Measurements from ENCODE around the gene DNPEP. TPM values are rescaled to one million over a fixed set of nuclear protein-coding genes. Genes with fewer than 3 reads are reported as not detected.
A peak's percentile ranks its signal among the peaks of the same experiment; 100 is the strongest.

The DNPEP gene
- total RNA-seq, 4 donors from 2014 or later: 35.9 to 49.5 (median 41.6) TPM

DNA sequence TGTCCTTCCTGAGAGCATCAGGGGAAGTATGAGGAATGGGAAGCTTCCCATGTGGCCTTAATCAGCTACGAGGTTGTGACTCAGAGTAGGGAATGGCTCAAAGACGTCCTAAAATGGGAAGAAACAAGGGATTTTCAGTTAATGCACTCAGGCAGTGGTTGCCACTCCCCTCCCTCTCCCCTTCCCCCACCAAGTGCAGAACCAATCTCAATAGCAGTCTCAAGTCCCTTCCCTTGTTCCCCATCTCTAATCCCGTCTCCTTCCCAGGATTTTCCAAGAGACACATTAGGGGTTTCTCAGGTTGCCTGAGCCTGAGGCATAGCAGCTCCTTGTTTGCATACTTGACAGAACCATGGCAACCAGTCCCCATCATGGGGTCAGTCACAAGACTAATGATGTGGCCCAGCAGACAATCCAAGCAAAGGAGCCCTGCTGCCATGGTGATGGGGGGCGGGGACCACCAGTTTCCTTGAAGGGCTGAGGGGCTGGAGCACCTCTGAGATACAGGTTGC, 36.9 kb downstream of the DNPEP start:
- no peaks in the 10 kb centered on the region for H3K9me3 ChIP-seq
- intact Hi-C loops (cut with DNase I): no loop called here
- no peaks in the 10 kb centered on the region for H3K27me3 ChIP-seq
- no peaks in the 10 kb centered on the region for H3K4me1 ChIP-seq
- no peak for DNase-seq
- H3K4me3 ChIP-seq (replicated peaks in 1 of 3): no peak overlapping the region
- 33% methylated on average over 4 of the region's 4 CpGs for WGBS, 2 donors
- no peak overlapping the region for H3K27ac ChIP-seq
- no peaks in the 10 kb centered on the region for H3K36me3 ChIP-seq
- TF ChIP-seq, protein P1, sequence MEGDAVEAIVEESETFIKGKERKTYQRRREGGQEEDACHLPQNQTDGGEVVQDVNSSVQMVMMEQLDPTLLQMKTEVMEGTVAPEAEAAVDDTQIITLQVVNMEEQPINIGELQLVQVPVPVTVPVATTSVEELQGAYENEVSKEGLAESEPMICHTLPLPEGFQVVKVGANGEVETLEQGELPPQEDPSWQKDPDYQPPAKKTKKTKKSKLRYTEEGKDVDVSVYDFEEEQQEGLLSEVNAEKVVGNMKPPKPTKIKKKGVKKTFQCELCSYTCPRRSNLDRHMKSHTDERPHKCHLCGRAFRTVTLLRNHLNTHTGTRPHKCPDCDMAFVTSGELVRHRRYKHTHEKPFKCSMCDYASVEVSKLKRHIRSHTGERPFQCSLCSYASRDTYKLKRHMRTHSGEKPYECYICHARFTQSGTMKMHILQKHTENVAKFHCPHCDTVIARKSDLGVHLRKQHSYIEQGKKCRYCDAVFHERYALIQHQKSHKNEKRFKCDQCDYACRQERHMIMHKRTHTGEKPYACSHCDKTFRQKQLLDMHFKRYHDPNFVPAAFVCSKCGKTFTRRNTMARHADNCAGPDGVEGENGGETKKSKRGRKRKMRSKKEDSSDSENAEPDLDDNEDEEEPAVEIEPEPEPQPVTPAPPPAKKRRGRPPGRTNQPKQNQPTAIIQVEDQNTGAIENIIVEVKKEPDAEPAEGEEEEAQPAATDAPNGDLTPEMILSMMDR (IDR thresholded peaks at IDR 0.05): no peak
- no peak for TF ChIP-seq POLR2A (IDR thresholded peaks at IDR 0.05)

DNA sequence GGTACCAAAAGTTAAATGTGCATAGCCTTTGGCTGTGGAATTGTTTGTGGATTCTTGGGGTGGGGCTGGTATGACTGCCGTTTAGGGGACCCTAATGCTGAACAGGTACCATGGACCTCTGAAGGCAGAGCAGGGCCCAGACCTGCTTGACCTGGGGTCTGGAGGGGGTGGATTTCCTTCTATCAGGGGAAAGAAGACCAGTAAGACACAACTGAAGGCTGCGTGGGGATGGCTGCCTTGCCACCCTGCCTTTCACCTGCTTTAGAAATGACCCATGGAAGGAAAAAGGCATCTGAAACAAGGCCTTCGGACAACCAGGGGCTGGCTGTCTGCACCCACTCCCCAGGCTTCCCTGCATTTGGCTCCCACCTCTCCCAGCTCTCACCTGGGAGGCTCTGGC, 37.5 kb downstream of the DNPEP start:
- Histone ChIP-seq H3K36me3 (no peaks in the 10 kb centered on the region), H3K4me1 (no peaks in the 10 kb centered on the region), H3K9me3 (no peaks in the 10 kb centered on the region), H3K27ac (no peak overlapping the region), H3K4me3 (replicated peaks in 1 of 3) (no peak overlapping the region), H3K27me3 (no peaks in the 10 kb centered on the region)
- TF ChIP-seq POLR2A (IDR thresholded peaks at IDR 0.05): no peak
- DNase-seq: no peak
- intact Hi-C loops (cut with DNase I): no loop called here
- WGBS, 2 donors: 69 to 73% methylated on average over 3 of the region's 3 CpGs

DNA sequence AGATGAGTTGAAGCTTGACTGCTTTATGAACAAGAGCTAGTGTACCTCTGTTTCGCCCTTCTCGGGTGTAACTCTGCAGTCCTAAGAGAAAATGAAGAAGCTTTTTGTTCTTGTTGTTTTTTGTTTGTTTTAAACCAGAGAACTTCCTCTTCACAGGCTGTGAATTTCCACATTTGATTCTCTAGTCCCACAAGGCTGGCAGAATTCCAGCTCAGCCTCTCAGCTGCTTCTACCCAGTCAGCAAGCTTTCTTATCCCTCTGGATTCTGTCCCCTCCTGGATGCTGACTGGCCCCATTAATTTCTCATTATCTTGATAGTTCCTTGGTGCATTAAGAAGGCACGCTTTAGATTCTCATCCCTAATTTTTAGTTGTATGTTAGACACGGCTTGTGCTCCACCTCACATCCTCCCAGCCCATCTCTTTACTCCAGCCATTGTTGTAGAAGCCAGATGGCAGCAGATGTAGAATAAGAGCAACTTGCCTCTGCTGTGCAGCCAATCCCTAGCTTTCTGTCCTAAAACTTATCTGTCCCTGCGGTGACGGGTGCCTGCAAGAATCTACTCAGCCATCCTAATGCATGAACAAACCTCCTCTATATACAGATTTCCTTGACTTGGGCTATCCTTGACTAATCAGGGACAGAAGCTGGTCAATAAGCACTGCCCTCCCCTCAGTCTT, 42.8 kb downstream of the DNPEP start:
- Histone ChIP-seq H3K27ac (no peak overlapping the region), H3K4me3 (replicated peaks in 1 of 3) (no peak overlapping the region), H3K36me3 (no peaks in the 10 kb centered on the region), H3K9me3 (no peaks in the 10 kb centered on the region), H3K27me3 (no peaks in the 10 kb centered on the region), H3K4me1 (no peaks in the 10 kb centered on the region)
- peak; percentile 45 to 54 for DNase-seq
- 42 to 51% methylated on average over 6 of the region's 6 CpGs for WGBS, 2 donors
- intact Hi-C loops (cut with DNase I): no loop called here
- TF ChIP-seq, protein P1 (IDR thresholded peaks at IDR 0.05): no peak
- no peak for TF ChIP-seq POLR2A (IDR thresholded peaks at IDR 0.05)

DNA sequence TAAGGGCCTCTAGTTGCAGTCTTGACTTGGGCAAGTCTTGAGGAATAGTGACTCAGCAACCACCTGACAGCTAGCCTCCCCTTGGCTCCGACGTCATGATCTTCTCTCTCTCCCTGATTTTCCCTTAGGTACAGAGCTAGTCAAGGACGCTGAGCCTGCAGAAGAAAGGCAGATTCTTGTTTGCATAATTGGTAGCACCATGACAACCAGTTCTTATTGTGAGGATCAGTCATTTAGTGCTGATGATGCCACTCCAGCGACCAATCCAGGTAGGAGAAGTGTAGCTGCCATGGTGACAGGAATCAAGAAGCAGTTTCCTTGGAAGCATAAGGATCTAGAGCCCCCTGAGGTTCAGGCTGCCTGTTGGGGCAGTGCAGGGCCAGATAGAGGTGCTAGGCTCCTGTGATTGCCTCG, 52.3 kb downstream of the DNPEP start:
- Histone ChIP-seq H3K4me3 (replicated peaks in 1 of 3) (no peak overlapping the region), H3K27me3 (peaks cover 10% of the 10 kb centered on the region), H3K36me3 (no peaks in the 10 kb centered on the region), H3K4me1 (no peaks in the 10 kb centered on the region), H3K27ac (no peak overlapping the region), H3K9me3 (no peaks in the 10 kb centered on the region)
- no peak for DNase-seq
- intact Hi-C loops (cut with DNase I): no loop called here
- TF ChIP-seq, protein P1 (IDR thresholded peaks at IDR 0.05): no peak
- TF ChIP-seq POLR2A (IDR thresholded peaks at IDR 0.05): no peak
- WGBS, 2 donors: 37 to 42% methylated on average over 5 of the region's 5 CpGs

DNA sequence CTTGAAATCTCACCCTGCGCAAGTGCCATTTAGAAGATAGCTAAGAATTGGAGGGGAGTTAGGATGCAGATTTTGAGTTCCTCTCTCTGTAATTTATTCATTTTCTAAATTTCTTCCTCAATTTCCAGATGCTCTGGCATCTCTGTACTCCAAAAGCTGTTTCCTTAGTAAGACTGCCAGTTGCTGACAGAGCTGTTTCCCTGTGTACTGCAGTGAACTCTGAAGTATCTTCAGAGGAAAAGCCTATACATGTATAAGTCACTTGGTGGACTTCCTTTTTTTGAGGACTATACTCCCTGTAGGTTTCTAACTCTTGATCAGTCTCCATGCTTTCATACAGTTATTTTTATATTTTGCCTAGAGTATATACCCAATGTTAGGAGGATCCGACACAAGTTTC, 53.6 kb downstream of the DNPEP start:
- intact Hi-C loops (cut with DNase I): no loop called here
- DNase-seq: no peak
- no peaks in the 10 kb centered on the region for H3K4me1 ChIP-seq

More for the DNA sequence above, 53.6 kb downstream of the DNPEP start:
- H3K36me3 ChIP-seq: no peaks in the 10 kb centered on the region
- H3K27ac ChIP-seq: no peak overlapping the region
- peaks cover 10% of the 10 kb centered on the region for H3K27me3 ChIP-seq
- no peak overlapping the region for H3K4me3 ChIP-seq (replicated peaks in 1 of 3)
- no peak for TF ChIP-seq POLR2A (IDR thresholded peaks at IDR 0.05)
- TF ChIP-seq, protein P1 (IDR thresholded peaks at IDR 0.05): no peak
- 68 to 93% methylated on average over 2 of the region's 2 CpGs for WGBS, 2 donors
- H3K9me3 ChIP-seq: no peaks in the 10 kb centered on the region

Data from thyroid gland (tissue), 4 donors.